Hepatocyte (in vitro differentiated cells): ENCODE measurements around the gene COMP.

Experiments used
- CTCF ChIP-seq: fragments of 200-600 bp; sonication (generic); IDR thresholded peaks from 2 replicates; pipeline ENCODE4 v1.5.1; 2016; ENCODE audit warnings: antibody characterized with exemption, mild to moderate bottlenecking; ENCODE audit not compliant: poor library complexity
- EZH2 ChIP-seq: fragments of 200-600 bp; sonication (generic); IDR thresholded peaks from 2 replicates; pipeline ENCODE4 v1.6.1; 2016; ENCODE audit warnings: antibody characterized with exemption, mild to moderate bottlenecking, borderline replicate concordance
- EZH2phosphoT487 ChIP-seq: fragments of 200-600 bp; sonication (generic); IDR thresholded peaks from one replicate; pipeline ENCODE4 v1.6.1; 2018; ENCODE audit warnings: antibody characterized with exemption, mild to moderate bottlenecking, low read depth, moderate library complexity; ENCODE audit not compliant: unreplicated experiment, severe bottlenecking

GRCh38 chr19:18762125-18763023 lies 28.7 kb downstream of the COMP start:
- TF ChIP-seq CTCF, result no peak
- TF ChIP-seq EZH2, result no peak
- TF ChIP-seq EZH2phosphoT487, result no peak
